AG09319 (cell line): Measurements from ENCODE around the gene NLRP3.

Experiments
- DNase-seq: peaks from one replicate; pipeline ENCODE4 v3.0.0-alpha.2; 2010; ENCODE audit warnings: low read depth; ENCODE audit errors: extremely low read depth
- CTCF ChIP-seq: IDR thresholded peaks from 2 replicates; pipeline ENCODE4 v1.5.1; 2011; ENCODE audit warnings: low read depth, mild to moderate bottlenecking, inconsistent platforms, low read length, moderate library complexity

Gene NLRP3

GRCh38 chr1:247451388-247452010 lies 35.5 kb downstream of the NLRP3 start:
- TF ChIP-seq CTCF, result no peak
- no peak for DNase-seq

GRCh38 chr1:247452447-247453039 lies 36.6 kb downstream of the NLRP3 start:
- TF ChIP-seq CTCF, result no peak

GRCh38 chr1:247453245-247453644 lies 37.3 kb downstream of the NLRP3 start:
- TF ChIP-seq CTCF, result no peak

More at GRCh38 chr1:247452447-247453039, 36.6 kb downstream of the NLRP3 start:
- DNase-seq, result no peak

GRCh38 chr1:247453997-247454396 lies 38.0 kb downstream of the NLRP3 start:
- DNase-seq, result no peak
- TF ChIP-seq CTCF, result no peak

More at GRCh38 chr1:247453245-247453644, 37.3 kb downstream of the NLRP3 start:
- no peak for DNase-seq

- no peak for TF ChIP-seq CTCF
- DNase-seq, result no peak
These were observed 40.0 kb downstream of the NLRP3 start for GRCh38 chr1:247456021-247456420.

- no peak for TF ChIP-seq CTCF
These were observed 41.1 kb downstream of the NLRP3 start for GRCh38 chr1:247456914-247457639.

GRCh38 chr1:247459507-247459906 lies 43.5 kb downstream of the NLRP3 start:
- TF ChIP-seq CTCF, result no peak
- DNase-seq, result no peak

More at GRCh38 chr1:247456914-247457639, 41.1 kb downstream of the NLRP3 start:
- DNase-seq, result no peak
